A204.1 (cell line): ENCODE measurements around the gene APOO.
"Not testable (repeated sequence)": the region's sequence is repeated elsewhere in the genome, so short reads cannot be mapped to it uniquely, and the experiment has no call there.

Experiments used
- FAIRE-seq: peaks from 2 replicates; lab custom pipeline; 2012; peaks lifted over from hg19 to GRCh38; lab: Jason Lieb, UNC

The APOO gene

GRCh38 chrX:23902419-23902818 is 5.3 kb downstream of the APOO start:
- peak; percentile 98 for FAIRE-seq

GRCh38 chrX:23901805-23902204 is 5.9 kb downstream of the APOO start:
- peak; percentile 83 for FAIRE-seq

GRCh38 chrX:23901060-23901459 is 6.7 kb downstream of the APOO start:
- no peak for FAIRE-seq

- FAIRE-seq: no peak
Observed at GRCh38 chrX:23900220-23900797, 7.4 kb downstream of the APOO start.

GRCh38 chrX:23898412-23898959 is 9.3 kb downstream of the APOO start:
- no peak for FAIRE-seq

GRCh38 chrX:23896981-23897380 is 10.8 kb downstream of the APOO start:
- FAIRE-seq: no peak

- FAIRE-seq: not testable (repeated sequence)
Observed at GRCh38 chrX:23896539-23896938, 11.2 kb downstream of the APOO start.

- not testable (repeated sequence) for FAIRE-seq
Observed at GRCh38 chrX:23894993-23895392, 12.7 kb downstream of the APOO start.

- FAIRE-seq: no peak
Observed at GRCh38 chrX:23890933-23891332, 16.8 kb downstream of the APOO start.

GRCh38 chrX:23888887-23889501 is 18.7 kb downstream of the APOO start:
- FAIRE-seq: no peak

- no peak for FAIRE-seq
Observed at GRCh38 chrX:23887918-23888317, 19.8 kb downstream of the APOO start.

- FAIRE-seq: no peak
Observed at GRCh38 chrX:23887451-23887850, 20.3 kb downstream of the APOO start.

GRCh38 chrX:23885803-23886202 is 21.9 kb downstream of the APOO start:
- FAIRE-seq: no peak

GRCh38 chrX:23884427-23885024 is 23.2 kb downstream of the APOO start:
- FAIRE-seq: no peak

GRCh38 chrX:23883737-23884354 is 23.9 kb downstream of the APOO start:
- peak; percentile 57 for FAIRE-seq

- no peak for FAIRE-seq
Observed at GRCh38 chrX:23879380-23880090, 28.2 kb downstream of the APOO start.

GRCh38 chrX:23871905-23872546 is 35.7 kb downstream of the APOO start:
- no peak for FAIRE-seq

- FAIRE-seq: no peak
Observed at GRCh38 chrX:23870041-23870440, 37.7 kb downstream of the APOO start.

- no peak for FAIRE-seq
Observed at GRCh38 chrX:23864742-23865326, 42.9 kb downstream of the APOO start.

- not testable (repeated sequence) for FAIRE-seq
Observed at GRCh38 chrX:23861952-23862351, 45.8 kb downstream of the APOO start.

- no peak for FAIRE-seq
Observed at GRCh38 chrX:23861215-23861896, 46.4 kb downstream of the APOO start.
